Adrenal gland (tissue), 12 donors: ENCODE results near the gene DENND1C. TPM values are rescaled to one million over a fixed set of nuclear protein-coding genes. Genes with fewer than 3 reads are reported as not detected.

Source experiments
- DNase-seq, 7 donors: peaks; one replicate each; pipeline ENCODE4 v3.0.0-alpha.2; 2019 to 2020
- H3K27ac ChIP-seq, 5 donors: fragments of 200-600 bp; sonication (generic) in 4 of 5; 1 replicate in 3 of 5; 2 replicates in 2 of 5; pipeline versions ENCODE4 v1.5.1 to v1.8.0; 2016 to 2020; ENCODE audit warnings: mild to moderate bottlenecking in 1 of 5
- H3K27me3 ChIP-seq: fragments of 200-600 bp; 2 replicates; pipeline ENCODE4 v1.8.0; 2021
- H3K36me3 ChIP-seq, 2 donors: fragments of 200-600 bp; replicated peaks in 1 of 2; 1 replicate in 1 of 2; 2 replicates in 1 of 2; pipeline versions ENCODE4 v1.5.1 to v1.8.0; 2018 to 2022
- H3K4me1 ChIP-seq, 2 donors: fragments of 200-600 bp; replicated peaks in 1 of 2; 1 replicate in 1 of 2; 2 replicates in 1 of 2; pipeline versions ENCODE4 v1.5.1 to v1.8.0; 2018 to 2021
- H3K4me3 ChIP-seq, 4 donors: fragments of 200-600 bp; sonication (generic) in 3 of 4; one replicate each; pipeline ENCODE4 v1.5.1; 2016 to 2018
- H3K9me3 ChIP-seq, 3 donors: fragments of 200-600 bp; sonication (generic) in 1 of 3; replicated peaks in 1 of 3; 1 replicate in 2 of 3; 2 replicates in 1 of 3; pipeline versions ENCODE4 v1.5.1 to v1.8.0; 2016 to 2021
- CTCF ChIP-seq, 6 experiments: fragments of 450-650 bp in 4 of 6; fragments of 200-600 bp in 2 of 6; sonication (generic) in 1 of 6; IDR thresholded peaks; 1 replicate in 5 of 6; 2 replicates in 1 of 6; pipeline versions ENCODE4 v1.5.1 to v1.8.0; 2016 to 2021; ENCODE audit warnings: antibody characterized with exemption in 6 of 6, mild to moderate bottlenecking in 2 of 6, moderate library complexity in 1 of 6
- POLR2A ChIP-seq, 2 donors: fragments of 450-650 bp; IDR thresholded peaks; one replicate each; pipeline ENCODE4 v1.6.1; 2017; ENCODE audit warnings: antibody characterized with exemption in 2 of 2, mild to moderate bottlenecking in 2 of 2, moderate library complexity in 1 of 2
- WGBS, 4 donors: extraction: QIAGEN DNeasy Blood & Tissue Kit in 2 of 4; methylation state at CpG; one replicate each; pipeline versions ENCODE4 v1.1.5 to v1.1.7; 2013 to 2017; 5-methylcytosine and 5-hydroxymethylcytosine counted together
- intact Hi-C, 2 donors: fragments of 100-400 bp; cut with DNase I; formaldehyde crosslinking; loops; one replicate each; pipeline versions ENCODE4 v1.14.1 to v1.15.0; 2022 to 2023
- polyA plus RNA-seq, 3 donors: library from polyadenylated mRNA; stranded (reverse); fragments of 200-250 nt in 2 of 3; fragments of 350-450 nt in 1 of 3; fragmentation: Illumina TruSeq in 1 of 3; extraction: RNeasy Lipid Tissue Mini Kit (QIAGEN cat#74804) in 1 of 3; gene quantifications; one replicate each; pipeline ENCODE4 v1.2.3, GENCODE V29; 2013 to 2014
- total RNA-seq, 9 donors: library from RNA; depleted of rRNA in 4 of 9; stranded (reverse); fragments of >200 nt in 4 of 9; fragments of 120-200 nt in 1 of 9; fragmentation: NEBNext Ultra II Directional in 1 of 9; extraction: Animal tissue kit (Norgen Biotek cat#: 25700) in 1 of 9; gene quantifications; one replicate each; pipeline versions ENCODE4 v1.1.0 to v1.2.4, GENCODE V29; 2013 to 2023
- donor health status: healthy with polysubstance abuse.
- donor health status: Bipolar disorder and iron deficiency.
- donor health status: DM: yes; HTN: yes; CAD: no.
- donor health status: DM: no; HTN: no; CAD: no.
- donor health status: DM: no; HTN: no; CAD: no.
- donor health status: DM: yes; HTN: yes; CAD: no.

Gene DENND1C
- total and polyA plus RNA-seq, 12 donors, result 0.66 to 12.1 (median 4.4) TPM

GRCh38 chr19:6479836-6480398 is 1.7 kb downstream of the DENND1C start:
- DNase-seq, result no peak
- Histone ChIP-seq H3K9me3 (no peaks in the 10 kb centered on the region), H3K27me3 (no peaks in the 10 kb centered on the region), H3K4me1 (peaks cover 3 to 17% of the 10 kb centered on the region in 2 donors), H3K4me3 (no peak overlapping the region), H3K36me3 (no peaks in the 10 kb centered on the region), H3K27ac (no peak overlapping the region)
- intact Hi-C loops, result no loop called here
- TF ChIP-seq POLR2A (IDR thresholded peaks at IDR 0.05) (no peak), CTCF (IDR thresholded peaks at IDR 0.05) (no peak)
- 62 to 85% (median 73%) methylated on average over 5 to 7 of the region's 7 CpGs for WGBS, 4 donors

- Histone ChIP-seq H3K9me3 (no peaks in the 10 kb centered on the region), H3K27ac (no peak overlapping the region), H3K4me1 (peaks cover 3 to 17% of the 10 kb centered on the region in 2 donors), H3K27me3 (no peaks in the 10 kb centered on the region), H3K4me3 (no peak overlapping the region), H3K36me3 (no peaks in the 10 kb centered on the region)
- DNase-seq, result no peak
- intact Hi-C loops, result no loop called here
- TF ChIP-seq CTCF (IDR thresholded peaks at IDR 0.05) (no peak), POLR2A (IDR thresholded peaks at IDR 0.05) (no peak)
- WGBS, 4 donors, result 82 to 96% (median 91%) methylated on average over 4 to 13 of the region's 13 CpGs
Measured at GRCh38 chr19:6478815-6479214, 2.8 kb downstream of the DENND1C start.

GRCh38 chr19:6476896-6477431 is 4.6 kb downstream of the DENND1C start:
- 24 to 40% (median 30%) methylated on average over 8 to 29 of the region's 29 CpGs; no CpG with 5 or more reads in 1 of the 4 donors for WGBS, 4 donors
- intact Hi-C loops, result no loop called here
- H3K9me3 ChIP-seq, result no peaks in the 10 kb centered on the region
- peak overlapping the region in 1 of 4 donors; percentile 42 for H3K4me3 ChIP-seq
- H3K4me1 ChIP-seq, result peaks cover 3 to 17% of the 10 kb centered on the region in 2 donors
- no peak overlapping the region for H3K27ac ChIP-seq
- no peaks in the 10 kb centered on the region for H3K27me3 ChIP-seq
- no peak for TF ChIP-seq POLR2A (IDR thresholded peaks at IDR 0.05)
- TF ChIP-seq CTCF (IDR thresholded peaks at IDR 0.05), result no peak
- DNase-seq, result no peak
- H3K36me3 ChIP-seq, result no peaks in the 10 kb centered on the region

GRCh38 chr19:6476155-6476895 is 5.3 kb downstream of the DENND1C start:
- TF ChIP-seq CTCF (IDR thresholded peaks at IDR 0.05) (no peak), POLR2A (IDR thresholded peaks at IDR 0.05) (no peak)
- intact Hi-C loops, result no loop called here
- Histone ChIP-seq H3K27me3 (no peaks in the 10 kb centered on the region), H3K9me3 (no peaks in the 10 kb centered on the region), H3K27ac (no peak overlapping the region), H3K4me3 (peak overlapping the region in 1 of 4 donors; percentile 42), H3K4me1 (peaks cover 3 to 17% of the 10 kb centered on the region in 2 donors), H3K36me3 (no peaks in the 10 kb centered on the region)
- DNase-seq, result peak; percentile 94 to 98 (median 97)
- 11 to 40% (median 15%) methylated on average over 1 to 32 of the region's 33 CpGs for WGBS, 4 donors
